ENCODE results near the gene AIF1L. TPM values are rescaled to one million over a fixed set of nuclear protein-coding genes. Genes with fewer than 3 reads are reported as not detected.
A peak's percentile ranks its signal among the peaks of the same experiment; 100 is the strongest.

Gene AIF1L
- polyA plus RNA-seq, 12 donors, result 19.5 to 48.5 (median 25.9) TPM; not detected in 1

DNA sequence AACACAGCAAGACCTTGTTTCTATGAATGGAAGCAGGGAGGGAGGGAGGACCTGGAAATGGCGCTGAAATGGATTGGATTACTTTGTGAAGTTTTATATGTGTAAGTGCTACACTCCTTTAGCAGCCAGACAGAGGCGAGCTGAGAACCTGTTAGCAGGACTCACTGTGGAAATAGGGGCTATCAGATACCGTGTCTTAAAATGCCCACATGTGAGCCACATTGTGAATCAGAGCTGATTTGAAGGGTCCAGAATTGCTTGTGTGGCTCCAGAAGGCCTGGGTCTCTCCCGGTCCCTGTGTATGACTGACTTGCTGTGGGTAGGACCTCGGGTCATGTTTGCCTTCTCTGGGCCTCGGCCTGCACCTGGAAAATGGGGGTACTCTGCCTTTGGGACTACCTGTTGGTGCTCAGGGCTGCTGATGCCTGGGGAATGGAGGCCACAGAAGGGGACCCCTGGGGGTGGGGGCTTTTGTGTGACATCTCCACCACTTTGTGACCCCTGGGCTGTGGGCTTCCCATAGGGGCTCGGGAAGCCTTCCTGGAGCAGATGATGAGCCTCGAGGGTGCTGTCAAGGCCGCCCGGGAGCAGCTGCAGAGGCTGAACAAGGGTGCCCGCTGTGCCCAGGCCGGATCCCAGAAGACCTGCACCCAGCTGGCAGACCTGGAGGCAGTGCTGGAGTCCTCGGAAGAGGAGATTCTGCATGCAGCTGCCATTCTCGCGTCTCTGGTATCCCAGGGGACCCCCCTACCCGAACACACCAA lies 24.0 kb upstream of the AIF1L start:
- no peak for DNase-seq

GRCh38 chr9:131072871-131073237 lies 23.5 kb upstream of the AIF1L start:
- no peak for DNase-seq

DNA sequence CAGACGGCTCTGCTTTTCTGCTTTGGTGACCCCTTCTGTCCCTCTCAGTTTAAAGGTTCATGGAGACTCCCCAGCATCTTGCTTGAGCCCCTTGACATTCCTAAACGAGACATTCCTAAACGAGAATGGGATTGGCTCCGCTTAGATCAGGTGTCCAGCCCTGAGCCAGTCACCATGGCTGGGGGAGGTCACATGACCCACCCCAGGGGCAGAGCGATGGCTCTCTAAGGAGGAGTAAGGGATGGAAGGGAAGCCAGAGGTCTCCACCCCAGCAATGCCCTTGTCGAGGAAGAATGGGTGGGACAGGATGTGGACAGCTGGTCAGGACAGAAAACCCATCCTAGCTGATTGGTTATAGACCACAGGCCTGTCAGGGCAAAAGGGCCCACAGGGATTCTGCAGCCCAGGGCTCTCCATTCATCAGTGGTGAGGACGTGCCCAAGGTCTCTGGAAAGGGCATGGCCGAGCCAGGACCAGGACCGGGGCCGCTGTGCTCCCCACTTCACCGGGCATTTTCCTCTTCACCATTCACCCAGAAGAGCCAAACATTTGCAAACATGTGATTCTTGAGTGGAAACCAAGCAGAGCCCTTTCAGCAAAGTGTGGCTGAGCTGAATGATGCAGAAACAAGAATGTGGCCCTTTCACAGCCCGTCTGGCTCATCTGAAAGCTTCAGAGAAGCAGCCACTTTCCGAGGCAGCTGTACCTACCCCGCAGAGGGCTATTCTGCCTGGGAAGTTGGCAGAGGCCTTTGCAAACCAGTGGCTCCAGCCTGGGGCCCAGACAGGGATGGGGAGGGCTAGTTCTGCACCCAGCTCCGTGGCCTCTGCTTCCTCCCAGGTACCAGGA lies 19.8 kb upstream of the AIF1L start:
- no peak for DNase-seq

GRCh38 chr9:131078427-131079366 lies 17.6 kb upstream of the AIF1L start:
- no peak for DNase-seq

DNA sequence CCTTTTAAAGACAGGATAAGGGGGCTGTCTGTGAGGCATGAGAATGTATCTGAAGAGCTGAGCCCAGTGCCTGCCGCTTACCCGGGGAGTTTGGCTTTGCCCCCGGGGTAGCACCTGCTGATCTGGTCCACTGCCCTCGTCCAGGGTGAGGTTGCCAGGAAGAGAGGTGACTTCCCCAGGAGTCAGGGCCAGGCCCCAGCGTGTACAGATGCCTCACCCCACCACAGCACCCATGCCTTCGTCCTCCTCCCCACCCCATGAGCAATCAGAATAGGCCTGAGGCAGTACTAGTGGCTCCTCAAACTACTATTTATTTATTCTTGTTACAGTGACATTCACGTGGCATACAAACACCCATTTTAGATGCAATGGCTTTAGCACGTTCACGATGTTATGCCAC lies 15.7 kb upstream of the AIF1L start:
- no peak for DNase-seq

GRCh38 chr9:131081868-131082267 lies 14.5 kb upstream of the AIF1L start:
- no peak for DNase-seq

DNA sequence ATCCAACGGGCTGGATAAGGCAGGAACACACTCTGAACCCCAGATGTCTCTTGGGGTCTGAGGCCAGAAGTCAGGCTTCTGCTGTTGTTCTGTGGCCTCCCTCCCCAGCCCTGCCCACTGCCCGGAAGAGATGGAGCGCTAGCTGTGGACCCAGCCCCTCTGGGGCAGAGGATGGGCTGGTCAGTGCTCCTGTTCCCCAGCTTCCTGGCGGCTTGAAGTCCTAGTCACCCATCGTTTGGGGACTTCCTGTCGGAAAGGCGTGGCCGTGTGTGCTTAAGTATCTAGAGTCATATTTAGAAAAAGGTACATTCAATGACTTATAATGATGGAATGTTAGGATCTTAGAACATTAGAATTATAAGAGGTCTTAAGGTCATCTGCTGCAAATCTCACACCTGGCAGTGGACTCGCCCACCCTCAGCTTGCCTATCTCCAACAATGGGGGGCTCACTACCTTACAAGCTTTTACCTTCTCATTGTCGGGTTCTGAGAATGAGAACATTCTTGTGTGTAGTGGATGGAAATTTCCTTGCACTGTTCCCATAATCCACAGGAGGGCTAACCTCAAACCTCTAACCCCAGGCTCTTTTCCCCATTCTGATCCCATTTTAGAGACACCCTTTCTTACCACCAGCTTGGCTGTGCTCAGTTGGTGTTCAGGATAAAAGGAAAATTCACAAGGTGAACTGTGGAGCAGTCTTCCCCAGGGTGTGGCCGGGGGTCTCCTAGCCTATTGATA lies 13.4 kb upstream of the AIF1L start:
- no peak for DNase-seq

DNA sequence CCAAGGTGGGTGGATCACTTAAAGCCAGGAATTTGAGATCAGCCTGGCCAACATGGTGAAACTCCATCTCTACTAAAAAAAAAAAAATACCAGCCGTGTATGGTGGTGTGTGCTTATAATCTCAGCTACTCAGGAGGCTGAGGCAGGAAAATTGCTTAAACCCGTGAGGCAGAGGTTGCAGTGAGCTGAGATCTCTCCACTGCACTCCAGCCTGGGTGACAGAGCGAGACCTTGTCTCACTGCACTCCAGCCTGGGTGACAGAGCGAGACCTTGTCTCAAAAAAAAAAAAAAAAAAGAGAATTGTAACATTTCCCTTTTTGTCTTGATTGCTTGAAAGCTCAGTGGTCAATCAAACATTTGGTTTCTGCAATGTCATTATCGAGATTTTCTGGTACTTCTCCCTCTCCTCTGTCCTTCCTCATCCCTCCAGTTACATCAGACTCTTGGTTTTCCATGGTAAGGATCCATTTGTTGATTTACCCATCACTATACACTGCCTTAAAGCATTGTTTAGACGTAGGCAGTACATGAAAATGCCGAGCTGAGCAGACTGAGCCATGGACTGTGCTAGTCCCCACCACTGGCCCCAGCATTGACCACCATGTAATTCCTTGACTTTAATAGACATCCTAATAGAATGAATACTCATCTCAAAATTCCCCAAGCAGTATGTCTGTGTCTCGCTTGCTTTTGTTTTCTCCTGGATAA lies 11.5 kb upstream of the AIF1L start:
- DNase-seq, result no peak

GRCh38 chr9:131085370-131086122 lies 10.8 kb upstream of the AIF1L start:
- no peak for DNase-seq

DNA sequence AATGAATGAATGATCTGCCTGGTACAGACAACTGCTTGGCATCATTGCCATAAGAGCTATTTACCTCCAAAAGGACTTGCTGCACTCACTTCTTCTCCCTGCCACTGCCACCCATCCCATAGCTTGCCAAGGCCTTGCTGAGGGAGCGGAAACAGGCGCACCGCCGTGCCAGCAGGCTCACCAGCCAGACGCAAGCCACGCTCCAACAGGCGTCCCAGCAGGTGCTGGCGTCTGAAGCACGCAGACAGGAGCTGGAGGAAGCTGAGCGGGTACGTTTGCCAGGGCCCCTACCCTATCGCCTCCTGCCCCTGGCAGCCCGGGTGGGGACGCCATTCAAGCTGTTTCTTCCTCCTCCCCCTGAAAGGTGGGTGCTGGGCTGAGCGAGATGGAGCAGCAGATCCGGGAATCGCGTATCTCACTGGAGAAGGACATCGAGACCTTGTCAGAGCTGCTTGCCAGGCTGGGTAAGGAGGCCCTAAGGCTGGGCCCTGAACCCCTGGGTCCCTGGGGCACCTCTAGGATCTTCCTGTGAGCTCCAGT lies 8.9 kb upstream of the AIF1L start:
- DNase-seq, result no peak

GRCh38 chr9:131090025-131090787 lies 6.1 kb upstream of the AIF1L start:
- DNase-seq, result no peak

DNA sequence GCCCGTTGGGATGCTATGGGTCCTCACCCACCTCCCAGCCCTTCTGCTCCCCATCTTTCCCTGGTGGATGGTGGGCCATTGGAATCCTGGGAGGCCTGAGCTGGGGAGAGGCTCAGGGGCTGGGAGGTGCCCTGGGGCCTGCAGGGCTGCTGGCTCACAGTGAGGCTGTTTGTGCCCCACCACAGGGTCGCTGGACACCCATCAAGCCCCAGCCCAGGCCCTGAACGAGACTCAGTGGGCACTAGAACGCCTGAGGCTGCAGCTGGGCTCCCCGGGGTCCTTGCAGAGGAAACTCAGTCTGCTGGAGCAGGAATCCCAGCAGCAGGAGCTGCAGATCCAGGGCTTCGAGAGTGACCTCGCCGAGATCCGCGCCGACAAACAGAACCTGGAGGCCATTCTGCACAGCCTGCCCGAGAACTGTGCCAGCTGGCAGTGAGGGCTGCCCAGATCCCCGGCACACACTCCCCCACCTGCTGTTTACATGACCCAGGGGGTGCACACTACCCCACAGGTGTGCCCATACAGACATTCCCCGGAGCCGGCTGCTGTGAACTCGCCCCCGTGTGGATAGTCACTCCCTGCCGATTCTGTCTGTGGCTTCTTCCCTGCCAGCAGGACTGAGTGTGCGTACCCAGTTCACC lies 4.9 kb upstream of the AIF1L start:
- no peak for DNase-seq

DNA sequence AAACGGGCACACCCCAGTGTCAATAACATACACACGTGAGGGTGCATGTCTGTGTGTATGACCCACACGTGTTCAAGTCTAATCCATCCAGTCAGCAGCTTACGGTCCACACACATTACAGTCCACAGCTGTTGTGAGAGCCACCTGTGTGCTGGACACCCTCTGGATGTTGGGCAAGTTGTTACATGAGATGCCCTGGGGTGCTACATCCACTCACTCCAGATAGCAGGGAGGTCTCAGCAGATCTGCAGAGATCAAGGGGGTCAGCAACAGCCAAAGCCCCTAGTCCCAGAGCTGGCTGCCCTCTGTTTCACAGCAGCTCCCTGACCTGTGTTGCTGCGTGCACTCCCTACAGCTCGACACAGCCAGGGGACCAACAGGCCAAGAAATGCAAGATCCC lies 4.3 kb upstream of the AIF1L start:
- DNase-seq, result no peak

- DNase-seq, result no peak
These were observed 3.5 kb upstream of the AIF1L start for GRCh38 chr9:131092548-131093440.

- no peak for DNase-seq
These were observed 2.3 kb upstream of the AIF1L start for GRCh38 chr9:131094015-131094414.

DNA sequence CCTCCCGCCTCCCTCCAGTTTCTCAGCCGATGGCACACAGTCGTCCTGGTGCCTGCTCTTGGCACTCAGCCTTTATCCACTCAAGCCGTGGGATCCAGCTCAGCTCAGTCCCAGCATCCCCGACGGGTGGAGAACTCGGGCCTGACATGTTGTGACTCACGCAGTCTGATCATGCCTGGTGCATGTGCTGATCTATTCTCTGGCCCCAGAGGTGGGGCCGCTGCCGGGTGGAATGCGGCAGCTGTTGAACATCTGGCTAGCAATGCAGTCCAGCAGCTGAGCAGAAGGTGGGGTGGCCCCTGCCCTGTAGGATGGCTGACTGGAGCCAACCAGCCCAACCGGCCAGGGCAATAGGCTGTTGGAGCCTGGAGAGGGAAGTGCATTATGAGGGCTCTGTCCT lies 1.7 kb upstream of the AIF1L start:
- peak; percentile 56 for DNase-seq

- DNase-seq, result no peak
These were observed 564 bp upstream of the AIF1L start for GRCh38 chr9:131095666-131096268.
